Hematopoietic multipotent progenitor cell treated with erythropoietin and hydrocortisone succinate and interleukin-3 and kit ligand, for 15 days (in vitro differentiated cells): ENCODE data around the gene RAD51B.
"Not testable (repeated sequence)": the region's sequence is repeated elsewhere in the genome, so short reads cannot be mapped to it uniquely, and the experiment has no call there.

Source experiments
- DNase-seq: peaks from one replicate; pipeline ENCODE4 v3.0.0-alpha.2; 2015; ENCODE audit warnings: low spot score

RAD51B gene

GRCh38 chr14:68274725-68275124 is 455.1 kb downstream of the RAD51B start:
- DNase-seq: peak; percentile 20

- no peak for DNase-seq
Measured at GRCh38 chr14:68278576-68279436, 459.2 kb downstream of the RAD51B start.

GRCh38 chr14:68279437-68279720 is 459.8 kb downstream of the RAD51B start:
- DNase-seq: no peak

GRCh38 chr14:68279777-68280233 is 460.2 kb downstream of the RAD51B start:
- no peak for DNase-seq

- no peak for DNase-seq
Measured at GRCh38 chr14:68281497-68281896, 461.9 kb downstream of the RAD51B start.

- no peak for DNase-seq
Measured at GRCh38 chr14:68282479-68283377, 463.1 kb downstream of the RAD51B start.

- no peak for DNase-seq
Measured at GRCh38 chr14:68283378-68284123, 464.0 kb downstream of the RAD51B start.

- no peak for DNase-seq
Measured at GRCh38 chr14:68284333-68284732, 464.8 kb downstream of the RAD51B start.

GRCh38 chr14:68284834-68285233 is 465.3 kb downstream of the RAD51B start:
- no peak for DNase-seq

- no peak for DNase-seq
Measured at GRCh38 chr14:68285421-68286179, 466.0 kb downstream of the RAD51B start.

- DNase-seq: no peak
Measured at GRCh38 chr14:68286667-68287066, 467.1 kb downstream of the RAD51B start.

- DNase-seq: not testable (repeated sequence)
Measured at GRCh38 chr14:68289452-68289851, 469.9 kb downstream of the RAD51B start.

- no peak for DNase-seq
Measured at GRCh38 chr14:68291820-68292219, 472.2 kb downstream of the RAD51B start.

- no peak for DNase-seq
Measured at GRCh38 chr14:68292441-68293215, 473.0 kb downstream of the RAD51B start.

- DNase-seq: no peak
Measured at GRCh38 chr14:68293404-68293803, 473.8 kb downstream of the RAD51B start.

GRCh38 chr14:68295316-68295816 is 475.8 kb downstream of the RAD51B start:
- peak; percentile 89 for DNase-seq

GRCh38 chr14:68297039-68297438 is 477.5 kb downstream of the RAD51B start:
- DNase-seq: no peak

GRCh38 chr14:68297876-68298468 is 478.4 kb downstream of the RAD51B start:
- no peak for DNase-seq

GRCh38 chr14:68300608-68301007 is 481.0 kb downstream of the RAD51B start:
- DNase-seq: no peak

- no peak for DNase-seq
Measured at GRCh38 chr14:68301219-68301618, 481.6 kb downstream of the RAD51B start.
